ENCODE measurements around the gene ZBTB5. TPM values are rescaled to one million over a fixed set of nuclear protein-coding genes. Genes with fewer than 3 reads are reported as not detected.

Gene ZBTB5
- total RNA-seq, 1 experiment from 2014 or later: 9.1 TPM

DNA sequence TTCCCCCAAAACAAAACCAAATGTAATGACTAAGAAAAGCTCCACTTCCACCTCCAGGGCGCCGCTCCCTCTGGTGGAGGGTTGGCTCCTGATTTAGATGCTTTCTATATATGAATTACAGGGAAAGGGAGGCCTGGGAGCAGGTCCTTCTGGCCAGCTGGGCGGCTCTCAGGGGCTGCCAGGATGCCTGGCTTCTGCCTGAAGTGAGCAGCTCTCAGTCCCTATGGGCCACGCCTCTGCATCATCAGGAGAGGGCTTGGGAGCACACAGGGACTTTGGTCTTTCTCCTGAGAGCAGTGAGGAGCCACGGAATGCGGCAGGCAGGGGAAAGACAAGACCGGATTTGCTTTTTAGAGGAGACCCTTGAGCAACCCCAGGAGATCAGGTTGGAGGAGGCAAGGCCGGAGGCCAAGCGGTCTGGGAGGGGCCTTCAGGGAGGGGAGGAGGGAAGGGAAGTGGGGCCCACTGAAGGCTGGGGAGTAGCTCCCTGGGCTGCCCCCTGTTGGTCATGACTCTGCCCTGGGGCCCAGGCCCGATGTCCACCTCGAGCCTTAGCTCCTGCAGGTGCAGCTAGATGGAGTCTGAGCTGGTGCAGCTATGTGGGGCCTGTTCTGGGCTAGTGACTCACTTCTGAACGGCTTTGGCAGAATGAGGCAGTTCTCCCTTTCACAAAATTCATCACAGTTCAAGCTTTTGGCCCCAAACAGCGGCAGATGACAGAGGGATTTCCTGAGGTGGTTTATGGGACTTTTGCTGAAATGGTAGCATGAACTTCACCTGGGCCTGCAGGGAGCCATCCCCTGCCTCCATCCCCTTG is 54.1 kb downstream of the ZBTB5 start:
- Histone ChIP-seq H3K9me3 (ENCODE audit: control insufficient read depth, low read depth, low read length) (no peaks in the 10 kb centered on the region), H2BK120ac (ENCODE audit: low read depth, low read length, poor library complexity, severe bottlenecking) (no peak overlapping the region), H3K4ac (ENCODE audit: low read depth, low read length) (no peak overlapping the region), H3K27me3 (ENCODE audit: insufficient read depth, low read length) (no peaks in the 10 kb centered on the region), H3K79me1 (ENCODE audit: insufficient read depth, low read depth, low read length, poor library complexity, severe bottlenecking) (no peaks in the 10 kb centered on the region), H3K4me1 (ENCODE audit: insufficient read depth, low read length) (peaks cover 2% of the 10 kb centered on the region; the same call in 1 of the 2 replicates), H2BK5ac (ENCODE audit: insufficient read length, low read length) (no peak overlapping the region), H3K27ac (ENCODE audit: insufficient read length, low read depth, low read length) (no peak overlapping the region), H3K79me2 (ENCODE audit: insufficient read depth, low read length) (no peaks in the 10 kb centered on the region), H3K23me2 (ENCODE audit: insufficient read length, low read depth, low read length, poor library complexity, severe bottlenecking) (no peaks in the 10 kb centered on the region), H2BK20ac (ENCODE audit: low read depth, low read length, poor library complexity, severe bottlenecking) (no peak overlapping the region), H4K20me1 (ENCODE audit: control insufficient read depth, insufficient read depth, insufficient read length) (no peaks in the 10 kb centered on the region), H2BK12ac (ENCODE audit: insufficient read length, low read depth, low read length) (no peak overlapping the region), H4K8ac (replicated peaks; ENCODE audit: insufficient read length, low read depth, low read length) (no peak overlapping the region), H3K56ac (ENCODE audit: insufficient read length, low read depth, low read length) (no peak overlapping the region), H2AK5ac (ENCODE audit: insufficient read length, low read length) (no peak overlapping the region), H3K23ac (ENCODE audit: insufficient read length, low read depth, low read length) (no peak overlapping the region), H3T11ph (ENCODE audit: low read length) (no peak overlapping the region), H4K91ac (ENCODE audit: insufficient read length, low read depth, low read length) (no peak overlapping the region), H2BK15ac (ENCODE audit: low read depth, low read length) (no peak overlapping the region), H2AFZ (ENCODE audit: low read length) (no peak overlapping the region), H4K5ac (ENCODE audit: insufficient read length, low read depth, low read length) (no peak overlapping the region), H3K9ac (ENCODE audit: extremely low read depth, insufficient read length, low read length) (no peak overlapping the region), H3K18ac (ENCODE audit: insufficient read length, low read depth, low read length) (no peak overlapping the region), H3K4me2 (ENCODE audit: insufficient read depth, insufficient read length, low read length) (no peak overlapping the region), H3K14ac (ENCODE audit: insufficient read depth, low read length) (no peak overlapping the region)
- Mint-ChIP-seq H3K27me3 (ENCODE audit: low read depth) (no peaks in the 10 kb centered on the region; the same call in 1 of the 2 replicates), H3K27ac (no peak overlapping the region), H3K36me3 (ENCODE audit: insufficient read depth in 1 of 3, low read depth in 3 of 3) (no peaks in the 10 kb centered on the region), H3K4me3 (no peak overlapping the region), H3K9me3 (no peaks in the 10 kb centered on the region; a peak in 1 of 5 replicates), H3K4me1 (peaks cover 32 to 52% of the 10 kb centered on the region in 2 experiments)
- peak; percentile 74 for DNase-seq
- TF ChIP-seq, protein P1, sequence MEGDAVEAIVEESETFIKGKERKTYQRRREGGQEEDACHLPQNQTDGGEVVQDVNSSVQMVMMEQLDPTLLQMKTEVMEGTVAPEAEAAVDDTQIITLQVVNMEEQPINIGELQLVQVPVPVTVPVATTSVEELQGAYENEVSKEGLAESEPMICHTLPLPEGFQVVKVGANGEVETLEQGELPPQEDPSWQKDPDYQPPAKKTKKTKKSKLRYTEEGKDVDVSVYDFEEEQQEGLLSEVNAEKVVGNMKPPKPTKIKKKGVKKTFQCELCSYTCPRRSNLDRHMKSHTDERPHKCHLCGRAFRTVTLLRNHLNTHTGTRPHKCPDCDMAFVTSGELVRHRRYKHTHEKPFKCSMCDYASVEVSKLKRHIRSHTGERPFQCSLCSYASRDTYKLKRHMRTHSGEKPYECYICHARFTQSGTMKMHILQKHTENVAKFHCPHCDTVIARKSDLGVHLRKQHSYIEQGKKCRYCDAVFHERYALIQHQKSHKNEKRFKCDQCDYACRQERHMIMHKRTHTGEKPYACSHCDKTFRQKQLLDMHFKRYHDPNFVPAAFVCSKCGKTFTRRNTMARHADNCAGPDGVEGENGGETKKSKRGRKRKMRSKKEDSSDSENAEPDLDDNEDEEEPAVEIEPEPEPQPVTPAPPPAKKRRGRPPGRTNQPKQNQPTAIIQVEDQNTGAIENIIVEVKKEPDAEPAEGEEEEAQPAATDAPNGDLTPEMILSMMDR (conservative IDR thresholded peaks at IDR 0.05): peak; percentile 50
- no CpG with 5 or more reads among the region's 13 CpGs for WGBS (ENCODE audit: extremely low coverage, insufficient read length, low lambda C conversion rate)

All from H9 (cell line).